Colonic mucosa (tissue), 4 donors: Measurements from ENCODE around the gene STK32C. TPM values are rescaled to one million over a fixed set of nuclear protein-coding genes. Genes with fewer than 3 reads are reported as not detected.

ENCODE experiments used
- DNase-seq: peaks from one replicate; pipeline ENCODE4 v3.0.0-alpha.2; 2020
- H3K27ac ChIP-seq: fragments of 200-600 bp; one replicate; pipeline ENCODE4 v1.8.0; 2021
- H3K27me3 ChIP-seq: fragments of 200-600 bp; one replicate; pipeline ENCODE4 v1.8.0; 2021
- H3K36me3 ChIP-seq: fragments of 200-600 bp; one replicate; pipeline ENCODE4 v1.8.0; 2021
- H3K4me1 ChIP-seq: fragments of 200-600 bp; one replicate; pipeline ENCODE4 v1.8.0; 2021; ENCODE audit warnings: mild to moderate bottlenecking
- H3K4me3 ChIP-seq: fragments of 200-600 bp; one replicate; pipeline ENCODE4 v1.8.0; 2021
- H3K9ac ChIP-seq, 2 donors: one replicate each; pipeline ENCODE4 v1.7.0; 2013; ENCODE audit warnings: control low read depth in 2 of 2, low read depth in 2 of 2, low read length in 2 of 2
- H3K9me3 ChIP-seq: fragments of 200-600 bp; one replicate; pipeline ENCODE4 v1.8.0; 2021
- CTCF ChIP-seq: fragments of 200-600 bp; IDR thresholded peaks from one replicate; pipeline ENCODE4 v1.8.0; 2022; ENCODE audit warnings: antibody characterized with exemption, mild to moderate bottlenecking
- intact Hi-C: fragments of 100-400 bp; cut with DNase I; formaldehyde crosslinking; loops from one replicate; pipeline ENCODE4 v1.14.1; 2022
- total RNA-seq, 2 donors: library from RNA; stranded (reverse); fragmentation: NEBNext Ultra II Directional in 1 of 2; extraction: Animal tissue kit (Norgen Biotek cat#: 25700) in 1 of 2; gene quantifications; one replicate each; pipeline ENCODE4 v1.2.1, GENCODE V29; 2021
- donor health status: healthy.
- donor health status: DM: no; HTN: no; CAD: no.
- donor health status: DM: no; HTN: no; CAD: no.

Gene STK32C
- total RNA-seq, 2 donors from 2014 or later: 9.2 to 14.5 TPM

GRCh38 chr10:132279873-132280645 lies 27.7 kb downstream of the STK32C start:
- Histone ChIP-seq H3K27ac (no peak overlapping the region), H3K4me1 (no peaks in the 10 kb centered on the region), H3K36me3 (no peaks in the 10 kb centered on the region), H3K4me3 (no peak overlapping the region), H3K9me3 (no peaks in the 10 kb centered on the region), H3K9ac (no peak overlapping the region), H3K27me3 (no peaks in the 10 kb centered on the region)
- TF ChIP-seq CTCF: no peak
- intact Hi-C loops: no loop called here
- DNase-seq: no peak

GRCh38 chr10:132277311-132277741 lies 30.4 kb downstream of the STK32C start:
- no peaks in the 10 kb centered on the region for H3K36me3 ChIP-seq
- intact Hi-C loops: no loop called here
- no peak for TF ChIP-seq CTCF
- no peaks in the 10 kb centered on the region for H3K9me3 ChIP-seq
- H3K27ac ChIP-seq: no peak overlapping the region
- no peak overlapping the region for H3K4me3 ChIP-seq
- no peak for DNase-seq
- no peak overlapping the region for H3K9ac ChIP-seq
- no peaks in the 10 kb centered on the region for H3K4me1 ChIP-seq
- no peaks in the 10 kb centered on the region for H3K27me3 ChIP-seq

- no peaks in the 10 kb centered on the region for H3K9me3 ChIP-seq
- no peaks in the 10 kb centered on the region for H3K27me3 ChIP-seq
- H3K4me3 ChIP-seq: no peak overlapping the region
- no peak for TF ChIP-seq CTCF
- H3K9ac ChIP-seq: no peak overlapping the region
- intact Hi-C loops: no loop called here
- no peaks in the 10 kb centered on the region for H3K36me3 ChIP-seq
- H3K27ac ChIP-seq: no peak overlapping the region
- DNase-seq: no peak
- H3K4me1 ChIP-seq: no peaks in the 10 kb centered on the region
Measured at GRCh38 chr10:132276706-132277105, 31.0 kb downstream of the STK32C start.

- Histone ChIP-seq H3K9me3 (no peaks in the 10 kb centered on the region), H3K36me3 (no peaks in the 10 kb centered on the region), H3K4me3 (no peak overlapping the region), H3K27me3 (no peaks in the 10 kb centered on the region), H3K4me1 (no peaks in the 10 kb centered on the region), H3K27ac (no peak overlapping the region), H3K9ac (no peak overlapping the region)
- intact Hi-C loops: no loop called here
- DNase-seq: no peak
- TF ChIP-seq CTCF: no peak
Measured at GRCh38 chr10:132276179-132276675, 31.5 kb downstream of the STK32C start.

- no peak for TF ChIP-seq CTCF
- H3K27me3 ChIP-seq: no peaks in the 10 kb centered on the region
- H3K9me3 ChIP-seq: no peaks in the 10 kb centered on the region
- H3K9ac ChIP-seq: no peak overlapping the region
- no peaks in the 10 kb centered on the region for H3K4me1 ChIP-seq
- no peak for DNase-seq
- no peak overlapping the region for H3K4me3 ChIP-seq
- H3K27ac ChIP-seq: no peak overlapping the region
- no peaks in the 10 kb centered on the region for H3K36me3 ChIP-seq
- intact Hi-C loops: no loop called here
Measured at GRCh38 chr10:132275426-132276178, 32.1 kb downstream of the STK32C start.
